A549 (cell line): ENCODE results near the gene VAMP1. TPM values are rescaled to one million over a fixed set of nuclear protein-coding genes. Genes with fewer than 3 reads are reported as not detected.

ENCODE experiments used
- ATAC-seq, 2 experiments: fragments of 200-7000 bp in 1 of 2; fragments of >200 bp in 1 of 2; cut with Nextera tagmentation in 1 of 2; cut with Tn5 transposase in 1 of 2; 3 replicates each; pipeline versions ENCODE4 v1.8.0 to v1.9.1; 2018 to 2020; ENCODE audit warnings: mild to moderate bottlenecking in 1 of 2, moderate library complexity in 1 of 2
- CTCF ChIA-PET: fragments of 300-600 bp; sonication (Branson Sonifier 250); formaldehyde crosslinking; extraction: SDS; loops from one replicate; lab custom pipeline; 2021; ENCODE audit warnings: antibody characterized with exemption, inconsistent platforms; lab: Yijun Ruan, JAX
- POLR2A ChIA-PET: fragments of 350-600 bp; formaldehyde crosslinking; extraction: SDS; loops from one replicate; lab custom pipeline; 2021; ENCODE audit warnings: antibody characterized with exemption, inconsistent platforms; lab: Yijun Ruan, JAX
- DNase-seq, 2 experiments: peaks; one replicate each; pipeline versions ENCODE4 v3.0.0 to v3.0.0-alpha.2; 2011 to 2016; ENCODE audit warnings: low read depth in 1 of 2, low spot score in 1 of 2
- FAIRE-seq: peaks from 2 replicates; lab custom pipeline; 2011; peaks lifted over from hg19 to GRCh38; lab: Jason Lieb, UNC
- H3K27ac ChIP-seq, 2 experiments: fragments of >200 bp; sonication (Bioruptor Twin); formaldehyde crosslinking; 3 replicates each; pipeline ENCODE4 v1.5.1; 2016 to 2017
- H3K4me1 ChIP-seq: fragments of >200 bp; sonication (Bioruptor Twin); formaldehyde crosslinking; 3 replicates; pipeline ENCODE4 v1.6.1; 2016
- H3K4me2 ChIP-seq: fragments of >200 bp; sonication (Bioruptor Twin); formaldehyde crosslinking; 3 replicates; pipeline ENCODE4 v1.6.1; 2016
- H3K4me3 ChIP-seq: fragments of >200 bp; sonication (Bioruptor Twin); formaldehyde crosslinking; 3 replicates; pipeline ENCODE4 v1.5.1; 2016
- H3K9me3 ChIP-seq: fragments of >200 bp; sonication (Bioruptor Twin); formaldehyde crosslinking; 3 replicates; pipeline ENCODE4 v1.6.1; 2016
- CBX2 ChIP-seq: fragments of 200-600 bp; sonication (generic); IDR thresholded peaks from 2 replicates; pipeline ENCODE4 v1.6.1; 2016; ENCODE audit warnings: low read depth, mild to moderate bottlenecking, borderline replicate concordance
- CBX8 ChIP-seq: fragments of 200-600 bp; sonication (generic); IDR thresholded peaks from 2 replicates; pipeline ENCODE4 v1.6.1; 2016
- CEBPB ChIP-seq, 2 experiments: fragments of >200 bp in 1 of 2; sonication (Bioruptor Twin) in 1 of 2; formaldehyde crosslinking in 1 of 2; IDR thresholded peaks; 2 replicates each; pipeline ENCODE4 v1.6.1; 2012 to 2016
- CHD4 ChIP-seq: fragments of 200-600 bp; sonication (generic); IDR thresholded peaks from 2 replicates; pipeline ENCODE4 v1.6.1; 2016; ENCODE audit warnings: antibody characterized with exemption, mild to moderate bottlenecking, borderline replicate concordance
- EHF ChIP-seq: fragments of 250-450 bp; sonication (Bioruptor Pico); IDR thresholded peaks from 2 replicates; pipeline ENCODE4 v1.5.0; 2020; ENCODE audit warnings: mild to moderate bottlenecking
- ELK1 ChIP-seq: fragments of 150-350 bp; IDR thresholded peaks from 2 replicates; pipeline ENCODE4 v1.6.1; 2014; ENCODE audit warnings: low read depth, mild to moderate bottlenecking, low read length
- ESRRA ChIP-seq: fragments of 150-350 bp; IDR thresholded peaks from 2 replicates; pipeline ENCODE4 v1.6.1; 2014; ENCODE audit warnings: mild to moderate bottlenecking, low read length, borderline replicate concordance
- FOSB ChIP-seq: fragments of 250-450 bp; sonication (Bioruptor Pico); IDR thresholded peaks from 2 replicates; pipeline ENCODE4 v1.5.0; 2020; ENCODE audit warnings: mild to moderate bottlenecking, moderate library complexity
- GATA3 ChIP-seq: IDR thresholded peaks from 2 replicates; pipeline ENCODE4 v1.6.1; 2012; ENCODE audit warnings: borderline replicate concordance
- HEYL ChIP-seq: fragments of 250-450 bp; sonication (Bioruptor Pico); IDR thresholded peaks from 2 replicates; pipeline ENCODE4 v1.8.0; 2021; ENCODE audit warnings: mild to moderate bottlenecking, moderate library complexity
- HOXB5 ChIP-seq: fragments of 250-450 bp; sonication (Bioruptor Pico); IDR thresholded peaks from 2 replicates; pipeline ENCODE4 v1.5.0; 2020; ENCODE audit warnings: mild to moderate bottlenecking, moderate library complexity
- JUN ChIP-seq, 2 experiments: fragments of >200 bp; sonication (Bioruptor Twin); formaldehyde crosslinking; IDR thresholded peaks; 2 replicates in 1 of 2; 3 replicates in 1 of 2; pipeline ENCODE4 v1.6.1; 2016 to 2017
- JUNB ChIP-seq: fragments of >200 bp; sonication (Bioruptor Twin); formaldehyde crosslinking; IDR thresholded peaks from 2 replicates; pipeline ENCODE4 v1.6.1; 2016
- KDM1A ChIP-seq: fragments of 200-600 bp; sonication (generic); IDR thresholded peaks from 2 replicates; pipeline ENCODE4 v1.6.1; 2016; ENCODE audit warnings: low read depth, mild to moderate bottlenecking
- NFE2L2 ChIP-seq: fragments of 150-350 bp; conservative IDR thresholded peaks from 2 replicates; pipeline ENCODE4 v1.6.1; 2014; ENCODE audit warnings: low read length
- NR3C1 ChIP-seq: fragments of >200 bp; sonication (Bioruptor Twin); formaldehyde crosslinking; IDR thresholded peaks from 3 replicates; pipeline ENCODE4 v1.6.1; 2017
- POLR2A ChIP-seq: IDR thresholded peaks from 2 replicates; pipeline ENCODE4 v1.6.1; 2012; ENCODE audit warnings: mild to moderate bottlenecking, low read length
- POLR2AphosphoS2 ChIP-seq: conservative IDR thresholded peaks from 2 replicates; pipeline ENCODE4 v1.6.1; 2012; ENCODE audit warnings: low read length, improper control_type of control experiment, inconsistent platforms
- RAD21 ChIP-seq, 2 experiments: fragments of >200 bp in 1 of 2; sonication (Bioruptor Twin) in 1 of 2; formaldehyde crosslinking in 1 of 2; IDR thresholded peaks in 1 of 2; conservative IDR thresholded peaks in 1 of 2; 2 replicates in 1 of 2; 3 replicates in 1 of 2; pipeline ENCODE4 v1.6.1; 2012 to 2018; ENCODE audit warnings: inconsistent platforms in 1 of 2
- SREBF2 ChIP-seq: fragments of 450-650 bp; IDR thresholded peaks from 2 replicates; pipeline ENCODE4 v1.6.1; 2014; ENCODE audit warnings: mild to moderate bottlenecking, moderate library complexity
- TFCP2L1 ChIP-seq: fragments of 250-450 bp; sonication (Bioruptor Pico); IDR thresholded peaks from 2 replicates; pipeline ENCODE4 v1.5.0; 2021; ENCODE audit warnings: mild to moderate bottlenecking
- USF2 ChIP-seq: fragments of 450-650 bp; IDR thresholded peaks from 2 replicates; pipeline ENCODE4 v1.6.1; 2014; ENCODE audit warnings: antibody characterized with exemption
- ZSCAN20 ChIP-seq: fragments of 250-450 bp; sonication (Bioruptor Pico); IDR thresholded peaks from 2 replicates; pipeline ENCODE4 v1.8.0; 2022; ENCODE audit warnings: mild to moderate bottlenecking, moderate library complexity
- WGBS: methylation state at CpG from one replicate; pipeline ENCODE4 v1.1.6; 2017; ENCODE audit errors: missing lambda C conversion rate; 5-methylcytosine and 5-hydroxymethylcytosine counted together
- polyA plus RNA-seq, 4 experiments: library from polyadenylated mRNA; depleted of rRNA in 3 of 4; stranded (reverse); fragments of >200 nt; fragmentation: RNase III in 1 of 4; extraction: RNeasy Plus Mini Kit Qiagen cat#74134 plus additional on column Dnase treatment in 1 of 4; gene quantifications; 2 replicates in 3 of 4; 3 replicates in 1 of 4; pipeline ENCODE4 v1.2.3, GENCODE V29; 2011 to 2017
- TF ChIP-seq, protein P1 (sequence below): IDR thresholded peaks from 2 replicates; pipeline ENCODE4 v1.6.1; 2012

Gene VAMP1
- polyA plus RNA-seq, 2 of the 4 experiments (the other 2 are of a cell fraction), result 17.6 to 22.7 TPM

- Histone ChIP-seq H3K4me1 (no peaks in the 10 kb centered on the region), H3K4me3 (no peak overlapping the region), H3K9me3 (no peaks in the 10 kb centered on the region), H3K27ac (no peak overlapping the region), H3K4me2 (no peak overlapping the region)
- FAIRE-seq (no peak), ATAC-seq (no peak), DNase-seq (no peak)
- TF ChIP-seq CBX8 (no peak), KDM1A (no peak), NFE2L2 (no peak), GATA3 (no peak), ZSCAN20 (CRISPR knock-in tag) (no peak), CBX2 (no peak), CHD4 (no peak), TFCP2L1 (no peak), SREBF2 (no peak), POLR2AphosphoS2 (no peak), CEBPB (IDR thresholded peaks at IDR 0.05) (no peak), HEYL (CRISPR knock-in tag) (no peak), EHF (CRISPR knock-in tag) (no peak), POLR2A (no peak), JUNB (no peak), JUN (IDR thresholded peaks at IDR 0.05) (no peak)
- 92% methylated on average over 3 of the region's 3 CpGs for WGBS
- CTCF ChIA-PET, result interaction anchor here (0.9 to 1.6 kb wide), 3 partner anchors 10 to 27 kb away, joined by 3 to 5 read pairs (median 4); no protein-coding TSS in a partner anchor
- POLR2A ChIA-PET, result no interaction called here
Measured at GRCh38 chr12:6520186-6520585, 49.7 kb upstream of the VAMP1 start.

DNA sequence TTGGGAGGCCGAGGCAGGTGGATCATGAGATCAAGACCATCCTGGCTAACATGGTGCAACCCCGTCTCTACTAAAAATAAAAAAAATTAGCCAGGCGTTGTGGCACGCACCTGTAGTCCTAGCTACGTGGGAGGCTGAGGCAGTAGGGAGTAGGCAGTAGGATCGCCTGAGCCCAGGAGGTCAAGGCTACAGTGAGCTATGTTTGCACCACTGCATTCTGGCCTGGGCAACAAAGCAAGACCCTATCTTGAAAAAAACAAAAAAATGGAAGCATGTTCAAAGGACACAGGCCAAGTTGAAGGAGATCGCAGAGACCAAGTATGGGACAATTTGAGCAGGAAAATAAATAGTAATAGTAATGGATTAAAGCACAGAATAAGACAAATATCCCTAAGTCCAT, 37.6 kb upstream of the VAMP1 start:
- ATAC-seq (no peak), FAIRE-seq (no peak), DNase-seq (no peak)
- POLR2A ChIA-PET, result no interaction called here
- TF ChIP-seq, protein P1, sequence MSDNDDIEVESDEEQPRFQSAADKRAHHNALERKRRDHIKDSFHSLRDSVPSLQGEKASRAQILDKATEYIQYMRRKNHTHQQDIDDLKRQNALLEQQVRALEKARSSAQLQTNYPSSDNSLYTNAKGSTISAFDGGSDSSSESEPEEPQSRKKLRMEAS, result no peak
- no peak for TF ChIP-seq RAD21 (conservative IDR thresholded peaks at IDR 0.05 in 1 of 2, IDR thresholded peaks at IDR 0.05 in 1 of 2)
- TF ChIP-seq POLR2AphosphoS2, result no peak
- TF ChIP-seq CBX2, result no peak
- TF ChIP-seq CHD4, result no peak
- TF ChIP-seq KDM1A, result no peak
- TF ChIP-seq JUNB, result no peak
- no peak for TF ChIP-seq HOXB5 (CRISPR knock-in tag)
- TF ChIP-seq ELK1, result no peak
- TF ChIP-seq USF2, result no peak
- TF ChIP-seq ESRRA, result no peak
- H3K4me3 ChIP-seq, result no peak overlapping the region
- no peaks in the 10 kb centered on the region for H3K4me1 ChIP-seq
- CTCF ChIA-PET, result interaction anchor here (1.0 to 1.8 kb wide), 3 partner anchors 8 to 30 kb away, joined by 3 read pairs; no protein-coding TSS in a partner anchor
- no peak overlapping the region for H3K4me2 ChIP-seq
- peak overlapping the region; percentile 25 to 55; a peak in 2 of 6 replicates for H3K27ac ChIP-seq
- H3K9me3 ChIP-seq, result no peaks in the 10 kb centered on the region
- WGBS, result 97% methylated on average over 7 of the region's 7 CpGs

- Histone ChIP-seq H3K4me1 (no peaks in the 10 kb centered on the region), H3K9me3 (no peaks in the 10 kb centered on the region), H3K4me2 (no peak overlapping the region), H3K27ac (peak overlapping the region; percentile 25 to 55; a peak in 4 of 6 replicates), H3K4me3 (no peak overlapping the region)
- POLR2A ChIA-PET, result no interaction called here
- ATAC-seq (no peak), FAIRE-seq (no peak), DNase-seq (no peak)
- 96% methylated on average over 12 of the region's 12 CpGs for WGBS
- TF ChIP-seq FOSB (CRISPR knock-in tag), result no peak
- TF ChIP-seq NR3C1, result no peak
- CTCF ChIA-PET, result interaction anchor here (0.9 to 1.8 kb wide), 5 partner anchors 8 to 42 kb away, joined by 3 to 4 read pairs (median 3); no protein-coding TSS in a partner anchor
Measured at GRCh38 chr12:6507102-6507998, 36.9 kb upstream of the VAMP1 start.
